ENCODE measurements around the gene WEE1. TPM values are rescaled to one million over a fixed set of nuclear protein-coding genes. Genes with fewer than 3 reads are reported as not detected.

WEE1 gene
- total RNA-seq (10 to 100 TPM; 46.9 to 49.8 TPM), polyA plus RNA-seq (8.1 TPM)

DNA sequence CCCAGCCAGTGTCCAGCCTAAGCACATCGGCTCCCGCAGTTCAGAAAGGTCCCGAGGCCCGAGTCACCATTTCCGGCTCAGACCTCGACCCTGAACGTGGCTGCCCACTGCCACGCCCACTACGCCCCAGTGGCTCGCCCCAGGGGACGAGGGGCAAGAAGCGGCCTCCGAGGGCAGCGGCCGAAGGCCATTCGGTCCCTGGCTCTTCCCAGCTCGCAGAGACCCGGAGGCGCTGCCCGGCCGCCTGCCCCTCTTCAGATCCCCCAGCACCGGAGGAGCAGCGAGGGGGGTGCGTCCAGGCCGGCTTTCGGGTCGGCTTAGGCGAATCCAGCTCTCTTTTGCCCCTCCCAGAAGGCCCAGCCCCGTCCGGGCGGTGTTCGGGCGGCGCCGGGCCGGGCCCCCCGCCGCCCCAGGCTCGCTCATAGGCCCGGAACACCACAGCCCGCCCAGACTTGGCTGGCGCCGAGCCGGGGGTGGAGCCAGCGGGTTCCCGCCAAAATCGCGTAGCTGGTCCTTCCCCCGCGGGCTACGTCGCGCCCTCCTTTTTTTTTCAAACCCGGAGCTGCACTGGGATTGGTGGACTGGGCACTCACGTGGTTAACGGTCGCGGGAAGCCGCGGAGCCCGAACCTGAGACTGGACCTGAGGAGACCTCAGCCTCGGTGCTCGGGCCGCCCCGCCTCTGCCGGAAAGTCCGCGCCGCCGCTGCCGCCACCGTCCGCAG is at the start of gene WEE1:
WEE1 (plus strand) TSS at position 619 of the 723 bp plus-strand sequence. CDS start 264 bp downstream, outside the sequence.
- Mint-ChIP-seq H3K4me1 (peaks cover 32 to 45% (median 43%) of the 10 kb centered on the region in 3 donors), H3K27me3 (no peaks in the 10 kb centered on the region), H3K4me3 (peak within 1 kb of the TSS; percentile 84 to 96 (median 86)), H3K9me3 (no peaks in the 10 kb centered on the region), H3K27ac (peak within 1 kb of the TSS; percentile 3 to 97 (median 89)), H3K36me3 (peaks cover 0 to 11% (median 0%) of the 10 kb centered on the region in 3 donors)
- ChIA-PET CTCF (interaction anchor here (0.7 to 8.4 kb wide), 8 partner anchors 11 to 734 kb away, joined by 3 to 63 read pairs (median 4); no protein-coding TSS in a partner anchor), POLR2A (interaction anchor here (1.3 to 2.2 kb wide), 6 partner anchors 28 to 730 kb away, joined by 3 to 16 read pairs (median 6); partner anchors contain the start of gene ZNF143)
- H3K36me3 ChIP-seq (ENCODE audit: insufficient read depth, low read length): no peaks in the 10 kb centered on the region
- H3K27ac ChIP-seq (ENCODE audit: low read depth, low read length): peak within 1 kb of the TSS; percentile 82
- no peaks in the 10 kb centered on the region for H3K9me3 ChIP-seq (ENCODE audit: low read length)
- H3K4me3 ChIP-seq (ENCODE audit: low read length): peak within 1 kb of the TSS; percentile 76
- peak; percentile 89 to 97 (median 94) for DNase-seq
- H3K4me1 ChIP-seq (ENCODE audit: insufficient read depth, low read length): peaks cover 5% of the 10 kb centered on the region
- H3K27me3 ChIP-seq (ENCODE audit: insufficient read depth, low read length, poor library complexity, severe bottlenecking): no peaks in the 10 kb centered on the region

DNA sequence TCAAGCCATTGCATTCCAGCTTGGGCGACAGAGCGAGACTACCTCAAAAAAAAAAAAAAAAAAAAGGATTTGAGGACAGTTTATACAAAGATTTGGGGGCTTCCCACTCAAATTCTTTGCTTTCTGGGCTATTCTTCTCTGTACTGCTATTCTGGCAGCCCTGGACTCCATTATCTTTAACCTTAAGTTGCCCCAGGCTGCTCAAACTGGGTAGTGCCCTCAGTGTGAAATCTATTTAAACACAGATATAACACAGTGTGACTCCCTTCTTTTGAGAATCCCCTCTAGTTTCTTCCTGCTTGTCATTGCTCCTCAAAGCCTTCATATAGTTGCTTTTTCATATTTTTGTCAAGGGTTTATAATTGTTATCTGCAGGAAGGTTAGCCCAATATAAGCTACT is 49.5 kb upstream of the WEE1 start:
- H3K4me1 Mint-ChIP-seq: no peaks in the 10 kb centered on the region
- H3K36me3 ChIP-seq (ENCODE audit: insufficient read depth, low read length): peaks cover 17% of the 10 kb centered on the region
- POLR2A ChIA-PET: interaction anchor here (0.7 kb wide), 1 partner anchor 33 kb away, joined by 3 read pairs; no protein-coding TSS in a partner anchor

DNA sequence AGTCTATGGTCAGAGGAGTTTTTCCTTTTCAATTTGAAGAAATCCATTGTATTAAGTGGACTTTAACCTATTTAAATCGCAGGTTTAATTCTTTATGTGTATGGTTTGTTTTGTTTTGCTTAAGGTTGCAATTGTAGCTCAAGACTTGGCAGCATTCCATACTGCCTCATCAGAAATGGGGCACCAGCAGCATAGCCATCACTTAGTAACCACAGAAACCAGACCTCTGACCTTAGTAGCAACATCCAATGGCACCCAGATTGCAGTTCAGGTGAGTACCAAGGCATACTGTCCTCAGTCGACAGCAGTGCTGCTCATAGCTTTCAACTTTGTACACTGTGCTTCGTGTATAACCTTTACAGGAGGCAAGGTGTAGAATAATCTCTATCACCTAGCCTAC is 48.4 kb upstream of the WEE1 start:
- Mint-ChIP-seq H3K4me3 (no peak overlapping the region), H3K27ac (no peak overlapping the region), H3K27me3 (no peaks in the 10 kb centered on the region), H3K36me3 (peaks cover 0 to 53% (median 12%) of the 10 kb centered on the region in 3 donors), H3K4me1 (no peaks in the 10 kb centered on the region), H3K9me3 (no peaks in the 10 kb centered on the region)
- CTCF ChIA-PET: interaction anchor here (2.4 to 3.3 kb wide), 2 partner anchors 10 to 89 kb away, joined by 7 to 13 read pairs; no protein-coding TSS in a partner anchor
- no peaks in the 10 kb centered on the region for H3K4me1 ChIP-seq (ENCODE audit: insufficient read depth, low read length)
- H3K27me3 ChIP-seq (ENCODE audit: insufficient read depth, low read length, poor library complexity, severe bottlenecking): no peaks in the 10 kb centered on the region
- no peaks in the 10 kb centered on the region for H3K9me3 ChIP-seq (ENCODE audit: low read length)
- POLR2A ChIA-PET: no interaction called here
- H3K27ac ChIP-seq (ENCODE audit: low read depth, low read length): no peak overlapping the region
- no peak for DNase-seq
- H3K36me3 ChIP-seq (ENCODE audit: insufficient read depth, low read length): peaks cover 17% of the 10 kb centered on the region
- H3K4me3 ChIP-seq (ENCODE audit: low read length): no peak overlapping the region

More for the DNA sequence above, 49.5 kb upstream of the WEE1 start:
- CTCF ChIA-PET: interaction anchor here (3.3 kb wide), 1 partner anchor 90 kb away, joined by 13 read pairs; no protein-coding TSS in a partner anchor
- no peaks in the 10 kb centered on the region for H3K9me3 Mint-ChIP-seq
- no peaks in the 10 kb centered on the region for H3K4me1 ChIP-seq (ENCODE audit: insufficient read depth, low read length)
- no peak overlapping the region for H3K4me3 ChIP-seq (ENCODE audit: low read length)
- DNase-seq: no peak
- no peak overlapping the region for H3K4me3 Mint-ChIP-seq
- H3K27me3 ChIP-seq (ENCODE audit: insufficient read depth, low read length, poor library complexity, severe bottlenecking): no peaks in the 10 kb centered on the region
- no peaks in the 10 kb centered on the region for H3K9me3 ChIP-seq (ENCODE audit: low read length)
- peaks cover 0 to 58% (median 12%) of the 10 kb centered on the region in 3 donors for H3K36me3 Mint-ChIP-seq
- no peak overlapping the region for H3K27ac ChIP-seq (ENCODE audit: low read depth, low read length)
- H3K27me3 Mint-ChIP-seq: no peaks in the 10 kb centered on the region
- peak overlapping the region in 1 of 8 donors; percentile 55 for H3K27ac Mint-ChIP-seq

- ChIA-PET POLR2A (no interaction called here), CTCF (no interaction called here)
- H3K9me3 ChIP-seq (ENCODE audit: low read length): no peaks in the 10 kb centered on the region
- Mint-ChIP-seq H3K27ac (peak overlapping the region in 2 of 8 donors; percentile 1 to 19), H3K27me3 (no peaks in the 10 kb centered on the region), H3K36me3 (peaks cover 0 to 40% (median 12%) of the 10 kb centered on the region in 3 donors), H3K4me1 (no peaks in the 10 kb centered on the region), H3K4me3 (no peak overlapping the region), H3K9me3 (no peaks in the 10 kb centered on the region)
- H3K36me3 ChIP-seq (ENCODE audit: insufficient read depth, low read length): peaks cover 17% of the 10 kb centered on the region
- no peak for DNase-seq
- no peaks in the 10 kb centered on the region for H3K27me3 ChIP-seq (ENCODE audit: insufficient read depth, low read length, poor library complexity, severe bottlenecking)
- H3K27ac ChIP-seq (ENCODE audit: low read depth, low read length): no peak overlapping the region
- no peak overlapping the region for H3K4me3 ChIP-seq (ENCODE audit: low read length)
- no peaks in the 10 kb centered on the region for H3K4me1 ChIP-seq (ENCODE audit: insufficient read depth, low read length)
Observed at GRCh38 chr11:9527481-9528135, 45.9 kb upstream of the WEE1 start.

- no peaks in the 10 kb centered on the region for H3K9me3 Mint-ChIP-seq
- H3K27me3 ChIP-seq (ENCODE audit: insufficient read depth, low read length, poor library complexity, severe bottlenecking): no peaks in the 10 kb centered on the region
- no peak overlapping the region for H3K4me3 ChIP-seq (ENCODE audit: low read length)
- H3K36me3 ChIP-seq (ENCODE audit: insufficient read depth, low read length): peaks cover 17% of the 10 kb centered on the region
- no peak overlapping the region for H3K27ac Mint-ChIP-seq
- H3K27ac ChIP-seq (ENCODE audit: low read depth, low read length): no peak overlapping the region
- no peaks in the 10 kb centered on the region for H3K4me1 ChIP-seq (ENCODE audit: insufficient read depth, low read length)
- no peaks in the 10 kb centered on the region for H3K9me3 ChIP-seq (ENCODE audit: low read length)
- no peaks in the 10 kb centered on the region for H3K27me3 Mint-ChIP-seq
- H3K4me1 Mint-ChIP-seq: no peaks in the 10 kb centered on the region
- POLR2A ChIA-PET: no interaction called here
- no peak for DNase-seq
- no peak overlapping the region for H3K4me3 Mint-ChIP-seq
- CTCF ChIA-PET: interaction anchor here (1.0 kb wide), 1 partner anchor 52 kb away, joined by 3 read pairs; no protein-coding TSS in a partner anchor
- H3K36me3 Mint-ChIP-seq: peaks cover 0 to 38% (median 12%) of the 10 kb centered on the region in 3 donors
Observed at GRCh38 chr11:9528136-9528501, 45.4 kb upstream of the WEE1 start.

DNA sequence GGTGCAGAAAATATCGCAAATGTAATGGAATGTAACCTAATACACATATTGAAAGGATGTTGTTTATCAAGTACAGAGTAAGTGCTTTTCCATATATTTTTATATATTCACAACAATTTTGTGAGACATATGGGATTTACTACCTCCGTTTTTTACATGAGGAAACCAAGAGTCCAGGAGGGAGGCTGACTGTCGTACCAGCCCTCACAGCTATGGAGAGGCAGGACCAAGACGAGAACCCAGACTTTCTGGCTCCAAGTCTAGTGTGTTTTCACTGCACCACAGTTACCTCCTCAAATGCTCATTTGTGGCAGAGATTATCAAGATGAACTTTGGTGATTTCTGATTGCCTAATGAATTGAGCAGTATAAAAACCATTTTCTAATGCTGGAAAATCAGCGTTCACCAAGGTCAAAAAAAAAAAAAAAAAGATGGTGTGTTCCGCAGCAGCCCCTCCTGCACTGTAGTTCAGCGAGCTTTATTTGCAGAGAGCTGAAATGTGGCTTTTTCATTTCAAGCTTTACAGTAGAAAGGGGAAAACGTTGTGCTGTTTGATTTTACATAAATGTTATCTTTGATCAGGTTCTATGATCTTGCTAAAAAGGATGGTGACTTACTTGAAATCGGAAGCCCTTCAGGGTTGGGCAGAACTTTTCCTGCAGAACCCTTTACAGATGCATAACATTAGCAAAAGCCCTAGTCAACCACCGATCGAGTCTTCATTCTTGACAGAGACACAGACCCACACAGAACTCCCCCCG is 44.7 kb upstream of the WEE1 start:
- Histone ChIP-seq H3K27ac (ENCODE audit: low read depth, low read length) (no peak overlapping the region), H3K4me1 (ENCODE audit: insufficient read depth, low read length) (no peaks in the 10 kb centered on the region), H3K27me3 (ENCODE audit: insufficient read depth, low read length, poor library complexity, severe bottlenecking) (no peaks in the 10 kb centered on the region), H3K4me3 (ENCODE audit: low read length) (no peak overlapping the region), H3K36me3 (ENCODE audit: insufficient read depth, low read length) (peaks cover 17% of the 10 kb centered on the region), H3K9me3 (ENCODE audit: low read length) (no peaks in the 10 kb centered on the region)
- ChIA-PET POLR2A (no interaction called here), CTCF (interaction anchor here (1.0 to 2.8 kb wide), 4 partner anchors 10 to 220 kb away, joined by 3 to 16 read pairs (median 3); no protein-coding TSS in a partner anchor)
- Mint-ChIP-seq H3K36me3 (peaks cover 0 to 37% (median 12%) of the 10 kb centered on the region in 3 donors), H3K27me3 (no peaks in the 10 kb centered on the region), H3K4me1 (no peaks in the 10 kb centered on the region), H3K27ac (no peak overlapping the region), H3K9me3 (no peaks in the 10 kb centered on the region), H3K4me3 (no peak overlapping the region)
- no peak for DNase-seq

DNA sequence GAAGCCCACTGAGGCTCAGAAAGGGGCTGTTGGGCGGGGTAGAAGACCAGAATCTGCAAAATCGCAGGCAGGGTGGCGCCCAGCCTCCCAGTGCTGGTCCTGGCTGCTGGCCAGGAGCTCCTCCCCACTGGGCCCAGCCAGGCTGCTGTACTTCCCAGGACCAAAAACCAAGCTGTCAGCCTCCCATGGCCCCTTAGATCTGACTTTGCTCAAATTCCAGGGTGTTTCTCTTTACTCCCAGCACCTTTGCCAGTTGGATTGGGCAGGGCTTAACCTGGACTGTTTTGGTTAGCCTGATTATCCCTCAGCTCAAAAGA is 44.2 kb upstream of the WEE1 start:
- no peaks in the 10 kb centered on the region for H3K4me1 ChIP-seq (ENCODE audit: insufficient read depth, low read length)
- no peaks in the 10 kb centered on the region for H3K9me3 ChIP-seq (ENCODE audit: low read length)
- peaks cover 17% of the 10 kb centered on the region for H3K36me3 ChIP-seq (ENCODE audit: insufficient read depth, low read length)
- no peak overlapping the region for H3K27ac Mint-ChIP-seq
- H3K36me3 Mint-ChIP-seq: peaks cover 0 to 33% (median 12%) of the 10 kb centered on the region in 3 donors
- no peaks in the 10 kb centered on the region for H3K4me1 Mint-ChIP-seq
- no peak overlapping the region for H3K4me3 Mint-ChIP-seq
- H3K4me3 ChIP-seq (ENCODE audit: low read length): no peak overlapping the region
- H3K27ac ChIP-seq (ENCODE audit: low read depth, low read length): no peak overlapping the region
- no peaks in the 10 kb centered on the region for H3K27me3 ChIP-seq (ENCODE audit: insufficient read depth, low read length, poor library complexity, severe bottlenecking)
- ChIA-PET POLR2A (no interaction called here), CTCF (interaction anchor here (1.2 to 2.8 kb wide), 3 partner anchors 9 to 219 kb away, joined by 3 to 16 read pairs (median 3); no protein-coding TSS in a partner anchor)
- no peaks in the 10 kb centered on the region for H3K9me3 Mint-ChIP-seq
- no peaks in the 10 kb centered on the region for H3K27me3 Mint-ChIP-seq
- no peak for DNase-seq
